NOMO-1 treated with DMSO at 0.1 percent for 48 hours (cell line): Measurements from ENCODE around the gene IL1RAP.

Source experiments
- DNase-seq: peaks from one replicate; lab custom pipeline; 2025; ENCODE audit not compliant: unreplicated experiment; lab: John Stamatoyannopoulos, UW

IL1RAP gene

GRCh38 chr3:190706582-190706981 lies 192.7 kb downstream of the IL1RAP start:
- DNase-seq: no peak
